ENCODE measurements around the gene ASB10. TPM values are rescaled to one million over a fixed set of nuclear protein-coding genes. Genes with fewer than 3 reads are reported as not detected.
A peak's percentile ranks its signal among the peaks of the same experiment; 100 is the strongest.

Gene ASB10
- total RNA-seq, 2 donors from 2014 or later, result not detected

GRCh38 chr7:151205730-151206129, 18.7 kb upstream of the ASB10 start:
- no peaks in the 10 kb centered on the region for H3K9me3 Mint-ChIP-seq
- ATAC-seq (replicated peaks in 1 of 2), result no peak
- H3K4me1 Mint-ChIP-seq (ENCODE audit: low read depth), result peaks cover 19% of the 10 kb centered on the region
- H3K36me3 Mint-ChIP-seq (ENCODE audit: insufficient read depth in 2 of 2), result no peaks in the 10 kb centered on the region
- H3K27ac Mint-ChIP-seq, result peak overlapping the region; percentile 0
- H3K4me3 Mint-ChIP-seq, result no peak overlapping the region
- H3K27me3 Mint-ChIP-seq (ENCODE audit: low read depth), result peaks cover 15% of the 10 kb centered on the region
- no peak for DNase-seq

GRCh38 chr7:151204383-151205032, 17.5 kb upstream of the ASB10 start:
- ATAC-seq (replicated peaks in 1 of 2) (no peak), DNase-seq (no peak)
- Mint-ChIP-seq H3K9me3 (no peaks in the 10 kb centered on the region), H3K4me3 (no peak overlapping the region), H3K27ac (no peak overlapping the region), H3K4me1 (ENCODE audit: low read depth) (peaks cover 19% of the 10 kb centered on the region), H3K36me3 (ENCODE audit: insufficient read depth in 2 of 2) (no peaks in the 10 kb centered on the region), H3K27me3 (ENCODE audit: low read depth) (peaks cover 15% of the 10 kb centered on the region)

GRCh38 chr7:151202836-151203235, 15.8 kb upstream of the ASB10 start:
- no peak overlapping the region for H3K4me3 Mint-ChIP-seq
- DNase-seq (no peak), ATAC-seq (replicated peaks in 1 of 2) (no peak)
- H3K4me1 Mint-ChIP-seq (ENCODE audit: low read depth), result peaks cover 14% of the 10 kb centered on the region
- H3K27ac Mint-ChIP-seq, result no peak overlapping the region
- no peaks in the 10 kb centered on the region for H3K36me3 Mint-ChIP-seq (ENCODE audit: insufficient read depth in 2 of 2)
- no peaks in the 10 kb centered on the region for H3K9me3 Mint-ChIP-seq
- H3K27me3 Mint-ChIP-seq (ENCODE audit: low read depth), result peaks cover 15% of the 10 kb centered on the region

GRCh38 chr7:151201751-151202150, 14.7 kb upstream of the ASB10 start:
- H3K27me3 Mint-ChIP-seq (ENCODE audit: low read depth), result peaks cover 15% of the 10 kb centered on the region
- no peak overlapping the region for H3K4me3 Mint-ChIP-seq
- DNase-seq (no peak), ATAC-seq (replicated peaks in 1 of 2) (no peak)
- H3K4me1 Mint-ChIP-seq (ENCODE audit: low read depth), result peaks cover 3% of the 10 kb centered on the region
- H3K27ac Mint-ChIP-seq, result no peak overlapping the region
- H3K36me3 Mint-ChIP-seq (ENCODE audit: insufficient read depth in 2 of 2), result no peaks in the 10 kb centered on the region
- no peaks in the 10 kb centered on the region for H3K9me3 Mint-ChIP-seq

GRCh38 chr7:151201344-151201743, 14.3 kb upstream of the ASB10 start:
- Mint-ChIP-seq H3K27ac (no peak overlapping the region), H3K4me1 (ENCODE audit: low read depth) (no peaks in the 10 kb centered on the region), H3K9me3 (no peaks in the 10 kb centered on the region), H3K4me3 (no peak overlapping the region), H3K27me3 (ENCODE audit: low read depth) (peaks cover 15% of the 10 kb centered on the region), H3K36me3 (ENCODE audit: insufficient read depth in 2 of 2) (no peaks in the 10 kb centered on the region)
- no peak for DNase-seq
- no peak for ATAC-seq (replicated peaks in 1 of 2)

- H3K36me3 Mint-ChIP-seq (ENCODE audit: insufficient read depth in 2 of 2), result no peaks in the 10 kb centered on the region
- H3K27ac Mint-ChIP-seq, result no peak overlapping the region
- no peaks in the 10 kb centered on the region for H3K4me1 Mint-ChIP-seq (ENCODE audit: low read depth)
- no peak overlapping the region for H3K4me3 Mint-ChIP-seq
- no peaks in the 10 kb centered on the region for H3K9me3 Mint-ChIP-seq
- DNase-seq, result no peak
- no peak for ATAC-seq (replicated peaks in 1 of 2)
- peaks cover 9% of the 10 kb centered on the region for H3K27me3 Mint-ChIP-seq (ENCODE audit: low read depth)
Measured at GRCh38 chr7:151198945-151199848, 12.1 kb upstream of the ASB10 start.

- Mint-ChIP-seq H3K27ac (no peak overlapping the region), H3K4me1 (ENCODE audit: low read depth) (no peaks in the 10 kb centered on the region)
- no peak for ATAC-seq (replicated peaks in 1 of 2)
Measured at GRCh38 chr7:151197932-151198331, 10.9 kb upstream of the ASB10 start.

GRCh38 chr7:151195616-151196450, 8.8 kb upstream of the ASB10 start:
- no peak for DNase-seq
- no peak for ATAC-seq (replicated peaks in 1 of 2)

More at GRCh38 chr7:151197932-151198331, 10.9 kb upstream of the ASB10 start:
- no peaks in the 10 kb centered on the region for H3K9me3 Mint-ChIP-seq
- DNase-seq, result no peak
- no peaks in the 10 kb centered on the region for H3K36me3 Mint-ChIP-seq (ENCODE audit: insufficient read depth in 2 of 2)
- H3K4me3 Mint-ChIP-seq, result no peak overlapping the region
- peaks cover 9% of the 10 kb centered on the region for H3K27me3 Mint-ChIP-seq (ENCODE audit: low read depth)

GRCh38 chr7:151194188-151194587, 7.1 kb upstream of the ASB10 start:
- no peaks in the 10 kb centered on the region for H3K9me3 Mint-ChIP-seq
- peaks cover 9% of the 10 kb centered on the region for H3K27me3 Mint-ChIP-seq (ENCODE audit: low read depth)
- no peak overlapping the region for H3K4me3 Mint-ChIP-seq
- H3K27ac Mint-ChIP-seq, result no peak overlapping the region
- no peaks in the 10 kb centered on the region for H3K36me3 Mint-ChIP-seq (ENCODE audit: insufficient read depth in 2 of 2)
- no peak for DNase-seq
- no peak for ATAC-seq (replicated peaks in 1 of 2)
- H3K4me1 Mint-ChIP-seq (ENCODE audit: low read depth), result no peaks in the 10 kb centered on the region

More at GRCh38 chr7:151195616-151196450, 8.8 kb upstream of the ASB10 start:
- Mint-ChIP-seq H3K27ac (no peak overlapping the region), H3K4me3 (no peak overlapping the region), H3K27me3 (ENCODE audit: low read depth) (peaks cover 9% of the 10 kb centered on the region), H3K9me3 (no peaks in the 10 kb centered on the region), H3K4me1 (ENCODE audit: low read depth) (no peaks in the 10 kb centered on the region), H3K36me3 (ENCODE audit: insufficient read depth in 2 of 2) (no peaks in the 10 kb centered on the region)

GRCh38 chr7:151193203-151193978, 6.3 kb upstream of the ASB10 start:
- DNase-seq (no peak), ATAC-seq (replicated peaks in 1 of 2) (no peak)
- H3K27me3 Mint-ChIP-seq (ENCODE audit: low read depth), result peaks cover 9% of the 10 kb centered on the region
- no peaks in the 10 kb centered on the region for H3K9me3 Mint-ChIP-seq
- H3K27ac Mint-ChIP-seq, result no peak overlapping the region
- H3K4me3 Mint-ChIP-seq, result no peak overlapping the region
- no peaks in the 10 kb centered on the region for H3K4me1 Mint-ChIP-seq (ENCODE audit: low read depth)
- H3K36me3 Mint-ChIP-seq (ENCODE audit: insufficient read depth in 2 of 2), result no peaks in the 10 kb centered on the region

GRCh38 chr7:151192002-151192539, 5.0 kb upstream of the ASB10 start:
- Mint-ChIP-seq H3K27me3 (ENCODE audit: low read depth) (peaks cover 9% of the 10 kb centered on the region), H3K27ac (no peak overlapping the region), H3K4me1 (ENCODE audit: low read depth) (no peaks in the 10 kb centered on the region), H3K4me3 (no peak overlapping the region), H3K36me3 (ENCODE audit: insufficient read depth in 2 of 2) (no peaks in the 10 kb centered on the region), H3K9me3 (no peaks in the 10 kb centered on the region)
- ATAC-seq (replicated peaks in 1 of 2) (no peak), DNase-seq (no peak)

- H3K27me3 Mint-ChIP-seq (ENCODE audit: low read depth), result peaks cover 9% of the 10 kb centered on the region
- no peaks in the 10 kb centered on the region for H3K9me3 Mint-ChIP-seq
- no peaks in the 10 kb centered on the region for H3K36me3 Mint-ChIP-seq (ENCODE audit: insufficient read depth in 2 of 2)
- no peaks in the 10 kb centered on the region for H3K4me1 Mint-ChIP-seq (ENCODE audit: low read depth)
- ATAC-seq (replicated peaks in 1 of 2) (no peak), DNase-seq (no peak)
- H3K27ac Mint-ChIP-seq, result no peak overlapping the region
- H3K4me3 Mint-ChIP-seq, result no peak overlapping the region
Measured at GRCh38 chr7:151191544-151191943, 4.5 kb upstream of the ASB10 start.

Data from activated T-cell treated with anti-CD3 and anti-CD28 coated beads, Interleukin-2, amount 50 U/mL, for 72 hours (primary cell).